ENCODE data around the gene ARHGAP29. TPM values are rescaled to one million over a fixed set of nuclear protein-coding genes. Genes with fewer than 3 reads are reported as not detected.

ARHGAP29 gene
- total and polyA plus RNA-seq, 2 of the 8 experiments (the other 6 are each of a cell fraction or from before 2014, with no cell fraction given) = 0.57 to 3.2 TPM

DNA sequence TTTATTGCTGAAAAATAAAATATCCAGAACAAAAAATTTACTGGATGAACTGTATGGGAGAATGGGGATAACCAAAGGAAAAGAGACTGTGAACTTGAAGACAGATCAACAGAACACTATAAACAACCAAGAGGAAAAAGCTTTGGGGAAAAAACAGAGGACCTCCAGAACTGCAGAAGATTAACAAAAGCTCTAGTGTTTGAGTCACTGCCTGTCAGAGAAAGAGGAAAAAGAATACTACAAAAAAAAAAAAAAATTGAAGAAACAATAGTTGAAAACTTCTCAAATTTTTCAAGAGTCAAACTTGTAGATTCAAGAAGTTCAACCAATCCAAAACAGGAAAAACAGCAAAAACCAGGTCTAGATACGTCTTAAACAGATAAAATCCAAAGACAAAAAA, 44.3 kb downstream of the ARHGAP29 start:
- CTCF ChIA-PET (ENCODE audit: partially characterized antibody) = interaction anchor here (2.8 to 3.6 kb wide), 2 partner anchors 130 to 142 kb away, joined by 14 to 25 read pairs; no protein-coding TSS in a partner anchor
- H3K18ac ChIP-seq (ENCODE audit: extremely low read depth, low read length) = no peak overlapping the region
- no peak overlapping the region for H4K8ac ChIP-seq (ENCODE audit: extremely low read depth, insufficient read depth, low read length)
- no peak overlapping the region for H4K91ac ChIP-seq (replicated peaks; ENCODE audit: insufficient read length, low read length)
- no peak overlapping the region for H2AK5ac ChIP-seq (ENCODE audit: low read depth, low read length)
- 81% methylated on average over 1 of the region's 1 CpG; no CpG with 5 or more reads in 1 of the 2 experiments for whole genome bisulfite sequencing, 2 experiments (ENCODE audit: extremely low coverage in 1 of 2, insufficient coverage in 1 of 2, insufficient read length in 1 of 2, insufficient replicate concordance in 2 of 2, low coverage in 1 of 2, low lambda C conversion rate in 2 of 2, missing lambda C conversion rate in 1 of 2)
- H2BK12ac ChIP-seq (ENCODE audit: low read depth, low read length) = no peak overlapping the region
- H3K23ac ChIP-seq (ENCODE audit: insufficient read length) = no peak overlapping the region
- H2BK120ac ChIP-seq (replicated peaks; ENCODE audit: low read depth, low read length) = no peak overlapping the region
- H3K56ac ChIP-seq (replicated peaks; ENCODE audit: insufficient read length, low read depth, low read length) = no peak overlapping the region
- no peaks in the 10 kb centered on the region for H3K23me2 ChIP-seq (ENCODE audit: low read depth, low read length)
- POLR2A ChIA-PET (ENCODE audit: partially characterized antibody) = no interaction called here
- H4K5ac ChIP-seq (ENCODE audit: insufficient read length, low read depth, low read length) = no peak overlapping the region
- no peak overlapping the region for H2BK5ac ChIP-seq (ENCODE audit: low read depth, low read length)
- no peaks in the 10 kb centered on the region for H4K20me1 ChIP-seq (replicated peaks in 1 of 2; ENCODE audit: control insufficient read depth in 1 of 2, insufficient read depth in 2 of 2, low read length in 2 of 2)
- H2BK15ac ChIP-seq (ENCODE audit: low read length) = no peak overlapping the region
- no peak overlapping the region for H3K27ac ChIP-seq (ENCODE audit: low read depth, low read length)
- no peak for FAIRE-seq
- no peak overlapping the region for H2AFZ ChIP-seq (ENCODE audit: low read length)
- H3K9me3 ChIP-seq (ENCODE audit: insufficient read depth in 2 of 2, low read depth in 1 of 2, low read length in 1 of 2) = no peaks in the 10 kb centered on the region
- H2BK20ac ChIP-seq (ENCODE audit: low read length) = no peak overlapping the region
- H3K4ac ChIP-seq (replicated peaks; ENCODE audit: insufficient read length, low read depth, low read length) = no peak overlapping the region
- H3K79me1 ChIP-seq (ENCODE audit: low read depth, low read length) = no peaks in the 10 kb centered on the region
- DNase-seq (ENCODE audit: low read depth in 1 of 2, low spot score in 2 of 2) = no peak
- no peaks in the 10 kb centered on the region for H3K79me2 ChIP-seq (ENCODE audit: control insufficient read depth in 1 of 2, insufficient read depth in 2 of 2, low read length in 2 of 2)
- H3K27me3 ChIP-seq (replicated peaks in 1 of 4; ENCODE audit: control insufficient read depth in 3 of 4, extremely low read depth in 1 of 4, insufficient read depth in 3 of 4, low read length in 3 of 4) = no peaks in the 10 kb centered on the region; a peak in 1 of 7 replicates
- H3K4me1 ChIP-seq (replicated peaks in 1 of 4; ENCODE audit: control insufficient read depth in 3 of 4, insufficient read depth in 4 of 4, low read length in 3 of 4) = no peaks in the 10 kb centered on the region
- no peak overlapping the region for H3K9ac ChIP-seq (replicated peaks in 1 of 4; ENCODE audit: extremely low read depth in 1 of 4, low read depth in 3 of 4, low read length in 3 of 4)
- H3K36me3 ChIP-seq (ENCODE audit: control insufficient read depth in 2 of 4, insufficient read depth in 4 of 4, low read length in 3 of 4) = no peaks in the 10 kb centered on the region
- H3K14ac ChIP-seq (ENCODE audit: insufficient read length) = no peak overlapping the region
- H3K4me2 ChIP-seq (ENCODE audit: insufficient read depth in 1 of 2, low read depth in 2 of 2, low read length in 2 of 2) = no peak overlapping the region
- no peak overlapping the region for H3K4me3 ChIP-seq (ENCODE audit: extremely low read depth in 1 of 4, insufficient read depth in 2 of 4, low read depth in 3 of 4, low read length in 4 of 4)
- TF ChIP-seq RBBP5 (IDR thresholded peaks at IDR 0.05; ENCODE audit: borderline replicate concordance, low read depth, low read length) (no peak), CBX8 (IDR thresholded peaks at IDR 0.05; ENCODE audit: borderline replicate concordance, low read depth, low read length) (no peak), MAFK (IDR thresholded peaks at IDR 0.05; ENCODE audit: low read depth, low read length) (no peak), SUZ12 (IDR thresholded peaks at IDR 0.05; ENCODE audit: low read length) (no peak), CEBPB (IDR thresholded peaks at IDR 0.05; ENCODE audit: low read depth, low read length) (no peak), KDM1A (IDR thresholded peaks at IDR 0.05; ENCODE audit: borderline replicate concordance, low read length) (no peak), BRCA1 (IDR thresholded peaks at IDR 0.05; ENCODE audit: low read depth, low read length) (no peak), USF2 (IDR thresholded peaks at IDR 0.05; ENCODE audit: low read length) (no peak), MAX (IDR thresholded peaks at IDR 0.05) (no peak), CBX5 (IDR thresholded peaks at IDR 0.05; ENCODE audit: low read depth, low read length) (no peak), KDM5A (IDR thresholded peaks at IDR 0.05; ENCODE audit: low read length) (no peak), TAF7 (optimal IDR thresholded peaks at IDR 0.05; ENCODE audit: borderline replicate concordance, low read depth, low read length) (no peak)
- TF ChIP-seq, protein P1, sequence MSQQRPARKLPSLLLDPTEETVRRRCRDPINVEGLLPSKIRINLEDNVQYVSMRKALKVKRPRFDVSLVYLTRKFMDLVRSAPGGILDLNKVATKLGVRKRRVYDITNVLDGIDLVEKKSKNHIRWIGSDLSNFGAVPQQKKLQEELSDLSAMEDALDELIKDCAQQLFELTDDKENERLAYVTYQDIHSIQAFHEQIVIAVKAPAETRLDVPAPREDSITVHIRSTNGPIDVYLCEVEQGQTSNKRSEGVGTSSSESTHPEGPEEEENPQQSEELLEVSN (IDR thresholded peaks at IDR 0.05) = no peak
